Suprapubic skin (tissue), 3 donors: Measurements from ENCODE around the gene CNNM2.

Experiments
- CTCF ChIP-seq, 2 donors: fragments of 200-600 bp in 1 of 2; fragments of 450-650 bp in 1 of 2; sonication (generic) in 1 of 2; IDR thresholded peaks; one replicate each; pipeline ENCODE4 v1.5.1; 2016 to 2019; ENCODE audit warnings: antibody characterized with exemption in 2 of 2, mild to moderate bottlenecking in 1 of 2, moderate library complexity in 1 of 2
- EP300 ChIP-seq: sonication (generic); formaldehyde crosslinking; IDR thresholded peaks from one replicate; pipeline ENCODE4 v1.6.1; 2017; ENCODE audit warnings: antibody characterized with exemption
- POLR2A ChIP-seq, 2 donors: fragments of 450-650 bp; IDR thresholded peaks; one replicate each; pipeline ENCODE4 v1.6.1; 2017; ENCODE audit warnings: antibody characterized with exemption in 2 of 2, mild to moderate bottlenecking in 2 of 2, moderate library complexity in 2 of 2

- TF ChIP-seq CTCF (IDR thresholded peaks at IDR 0.05) = no peak
- no peak for TF ChIP-seq POLR2A (IDR thresholded peaks at IDR 0.05)
- TF ChIP-seq EP300 = no peak
Measured at GRCh38 chr10:103045961-103046360, 127.9 kb downstream of the CNNM2 start.
